Measurements from ENCODE around the gene MYOF.

MYOF gene

GRCh38 chr10:93259126-93259525 is 223.0 kb downstream of the MYOF start:
- Histone ChIP-seq H3K4me1 (0 out of 20 replicates have a peak, but pooled peaks cover 0 to 5% (median 0%) of the 10 kb centered on the region in 10 experiments), H4K20me1 (no peaks in the 10 kb centered on the region), H3K4me2 (no peak overlapping the region), H3K9ac (no peak overlapping the region), H3K27ac (no peak overlapping the region), H3K9me3 (replicated peaks in 1 of 11) (no peaks in the 10 kb centered on the region), H3K27me3 (no peaks in the 10 kb centered on the region), H3K4me3 (no peak overlapping the region), H3K36me3 (no peaks in the 10 kb centered on the region)
- no peak for TF ChIP-seq Cebpa-rat (IDR thresholded peaks at IDR 0.05)

All from BLaER1 treated with 17β-estradiol and CSF1 and Interleukin-3, amounts not matched to agents 10 nM and 100 nM (cell line).